ENCODE results near the gene TACC3. TPM values are rescaled to one million over a fixed set of nuclear protein-coding genes. Genes with fewer than 3 reads are reported as not detected.

TACC3 gene
- total and polyA plus RNA-seq, 7 donors, result 4.3 to 55.9 (median 7.5) TPM

DNA sequence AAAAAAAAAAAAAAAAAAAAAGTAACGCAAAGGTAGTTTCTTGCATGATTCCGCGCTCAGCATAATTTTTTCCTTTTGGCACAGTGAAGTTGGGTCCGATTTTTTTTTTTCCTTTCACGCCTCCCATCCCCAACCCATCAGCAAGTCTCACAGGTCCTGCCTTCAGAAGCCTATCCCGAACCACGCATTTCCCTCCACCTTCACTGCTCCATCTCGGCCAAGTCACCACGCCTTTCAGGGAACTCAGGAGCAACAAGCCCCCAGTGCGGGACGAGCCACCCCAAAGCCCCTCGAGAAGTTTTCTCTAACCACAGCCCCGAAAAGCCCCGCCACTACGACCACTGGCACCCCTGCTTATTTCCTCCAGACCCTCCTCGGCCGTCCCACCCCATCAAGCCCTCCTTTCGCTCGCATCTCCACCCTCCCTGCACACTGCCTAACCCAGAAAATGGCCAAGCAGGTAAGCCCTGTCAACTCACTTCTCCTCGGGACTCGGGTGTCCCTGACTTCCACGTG is 10.2 kb upstream of the TACC3 start:
- Histone ChIP-seq H3K36me3 (peaks cover 0 to 6% (median 5%) of the 10 kb centered on the region in 4 donors), H3K9me3 (no peaks in the 10 kb centered on the region), H3K4me3 (peak overlapping the region; percentile 76 to 98 (median 83)), H3K4me1 (peaks cover 0 to 52% (median 37%) of the 10 kb centered on the region in 4 donors), H3K27ac (peak overlapping the region; percentile 97 to 100 (median 99)), H3K27me3 (no peaks in the 10 kb centered on the region)
- WGBS, 2 donors, result 6 to 14% methylated on average over 22 of the region's 22 CpGs
- intact Hi-C loops (cut with DNase I), result loop anchor here (5.0 kb wide), 2 partner anchors 146 to 364 kb away; partner anchors contain the start of genes LETM1 and UVSSA
- no peak for TF ChIP-seq POLR2A (IDR thresholded peaks at IDR 0.05)
- no peak for TF ChIP-seq POLR2AphosphoS5 (IDR thresholded peaks at IDR 0.05)
- TF ChIP-seq, protein P1, sequence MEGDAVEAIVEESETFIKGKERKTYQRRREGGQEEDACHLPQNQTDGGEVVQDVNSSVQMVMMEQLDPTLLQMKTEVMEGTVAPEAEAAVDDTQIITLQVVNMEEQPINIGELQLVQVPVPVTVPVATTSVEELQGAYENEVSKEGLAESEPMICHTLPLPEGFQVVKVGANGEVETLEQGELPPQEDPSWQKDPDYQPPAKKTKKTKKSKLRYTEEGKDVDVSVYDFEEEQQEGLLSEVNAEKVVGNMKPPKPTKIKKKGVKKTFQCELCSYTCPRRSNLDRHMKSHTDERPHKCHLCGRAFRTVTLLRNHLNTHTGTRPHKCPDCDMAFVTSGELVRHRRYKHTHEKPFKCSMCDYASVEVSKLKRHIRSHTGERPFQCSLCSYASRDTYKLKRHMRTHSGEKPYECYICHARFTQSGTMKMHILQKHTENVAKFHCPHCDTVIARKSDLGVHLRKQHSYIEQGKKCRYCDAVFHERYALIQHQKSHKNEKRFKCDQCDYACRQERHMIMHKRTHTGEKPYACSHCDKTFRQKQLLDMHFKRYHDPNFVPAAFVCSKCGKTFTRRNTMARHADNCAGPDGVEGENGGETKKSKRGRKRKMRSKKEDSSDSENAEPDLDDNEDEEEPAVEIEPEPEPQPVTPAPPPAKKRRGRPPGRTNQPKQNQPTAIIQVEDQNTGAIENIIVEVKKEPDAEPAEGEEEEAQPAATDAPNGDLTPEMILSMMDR (IDR thresholded peaks at IDR 0.05), result no peak
- no peak for TF ChIP-seq EP300 (IDR thresholded peaks at IDR 0.05)
- DNase-seq, result no peak

DNA sequence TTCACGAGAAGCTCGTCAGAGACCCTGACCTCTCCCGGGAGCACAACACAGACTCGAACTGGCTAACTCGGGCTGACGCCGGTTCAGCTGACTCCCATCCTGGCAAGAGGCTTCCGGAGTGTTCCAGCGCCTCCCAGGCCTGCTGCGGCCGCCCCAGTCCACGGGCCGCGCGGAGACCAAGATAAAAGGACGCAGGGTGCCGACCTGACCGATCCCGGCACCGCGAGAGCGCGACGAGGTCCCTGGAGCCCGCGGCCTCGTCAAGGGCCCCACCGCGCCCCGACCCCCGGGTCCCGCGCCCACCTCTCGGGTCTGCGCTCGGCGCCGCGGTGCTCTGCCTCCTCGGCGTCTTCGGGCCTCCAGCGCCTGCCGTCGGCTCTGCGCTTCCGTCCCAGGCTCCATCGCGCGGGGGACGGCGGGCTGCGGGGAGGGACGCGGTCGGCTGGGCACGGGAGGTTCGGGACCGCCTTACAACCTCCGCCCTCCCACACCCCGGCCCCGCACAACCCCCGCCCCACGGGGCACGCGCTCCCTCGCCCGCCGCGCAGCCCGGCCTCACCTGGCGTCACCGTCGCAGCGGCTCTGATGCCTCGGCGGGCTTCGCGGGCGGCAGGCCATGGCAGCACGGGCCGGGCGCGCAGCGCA is 9.6 kb upstream of the TACC3 start:
- intact Hi-C loops (cut with DNase I), result loop anchor here (1.0 to 5.0 kb wide), 4 partner anchors 10 to 364 kb away; partner anchors contain the start of genes FAM53A, LETM1, TACC3 and TMEM129
- Histone ChIP-seq H3K4me3 (peak overlapping the region; percentile 76 to 98 (median 83)), H3K27me3 (no peaks in the 10 kb centered on the region), H3K36me3 (peaks cover 0 to 1% (median 0%) of the 10 kb centered on the region in 4 donors), H3K9me3 (no peaks in the 10 kb centered on the region), H3K27ac (peak overlapping the region; percentile 97 to 100 (median 99)), H3K4me1 (peaks cover 0 to 52% (median 37%) of the 10 kb centered on the region in 4 donors)
- peak; percentile 83 for DNase-seq
- 1% methylated on average over 85 of the region's 85 CpGs for WGBS, 2 donors
- no peak for TF ChIP-seq POLR2A (IDR thresholded peaks at IDR 0.05)
- peak in 1 of 4 donors; percentile 19 for TF ChIP-seq POLR2AphosphoS5 (IDR thresholded peaks at IDR 0.05)
- TF ChIP-seq EP300 (IDR thresholded peaks at IDR 0.05), result no peak

- intact Hi-C loops (cut with DNase I), result loop anchor here (1.0 to 5.0 kb wide), 4 partner anchors 9 to 365 kb away; partner anchors contain the start of genes FAM53A, LETM1, TACC3 and TMEM129
- WGBS, 2 donors, result 0% methylated on average over 98 of the region's 98 CpGs
These were observed 8.9 kb upstream of the TACC3 start, which contains the start of gene SLBP for GRCh38 chr4:1712216-1713002. SLBP (minus strand) TSS chr4:1712319; CDS start chr4:1712188, 131 bp downstream.

DNA sequence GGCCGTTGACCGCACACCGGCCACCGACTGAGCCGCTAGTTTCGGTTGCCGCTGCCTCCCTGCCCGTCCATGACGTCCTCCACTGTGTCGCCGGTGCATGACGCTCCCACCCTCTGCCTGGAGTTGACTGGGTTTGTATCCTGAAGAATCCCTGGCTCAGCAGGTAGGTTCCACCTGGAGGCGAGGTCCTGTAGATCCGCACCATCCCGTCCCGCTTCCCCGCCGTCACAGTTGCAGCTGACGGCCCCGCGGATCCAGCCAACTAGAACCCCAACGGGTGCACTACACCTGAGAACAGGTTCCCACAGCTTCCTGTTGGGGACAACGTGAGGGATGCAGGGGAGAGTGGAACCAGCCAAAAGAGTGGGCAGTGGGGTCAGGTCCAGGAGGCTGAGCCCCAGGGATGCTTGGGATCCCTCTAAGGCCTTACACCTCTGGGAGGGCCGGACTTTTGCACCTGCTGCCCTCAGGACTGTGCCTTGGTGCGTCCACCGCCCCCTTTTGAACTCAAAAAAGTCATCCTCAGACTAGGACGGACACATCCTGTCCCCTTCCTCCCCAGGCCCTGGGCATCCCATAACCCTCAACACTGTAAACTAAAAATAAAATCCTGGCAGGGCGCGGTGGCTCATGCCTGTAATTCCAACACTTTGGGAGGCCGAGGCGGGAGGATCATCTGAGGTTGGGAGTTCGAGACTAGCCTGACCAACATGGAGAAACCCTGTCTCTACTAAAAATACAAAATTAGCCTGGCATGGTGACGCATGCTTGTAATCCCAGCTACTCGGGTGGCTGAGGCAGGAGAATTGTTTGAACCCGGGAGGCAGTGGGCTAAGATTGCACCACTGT is 8.1 kb upstream of the TACC3 start:
- intact Hi-C loops (cut with DNase I), result loop anchor here (2.0 to 5.0 kb wide), 3 partner anchors 28 to 366 kb away; partner anchors contain the start of genes FAM53A, LETM1 and UVSSA
- DNase-seq, result no peak
- H3K4me1 ChIP-seq, result peaks cover 0 to 59% (median 39%) of the 10 kb centered on the region in 4 donors

More at GRCh38 chr4:1712216-1713002, 8.9 kb upstream of the TACC3 start, which contains the start of gene SLBP:
- Histone ChIP-seq H3K36me3 (peaks cover 0 to 8% (median 6%) of the 10 kb centered on the region in 4 donors), H3K27me3 (no peaks in the 10 kb centered on the region), H3K9me3 (no peaks in the 10 kb centered on the region), H3K4me3 (peak within 1 kb of the TSS; percentile 76 to 98 (median 83)), H3K4me1 (peaks cover 0 to 52% (median 37%) of the 10 kb centered on the region in 4 donors), H3K27ac (peak within 1 kb of the TSS; percentile 97 to 100 (median 99))
- peak; percentile 98 for DNase-seq
- TF ChIP-seq POLR2A (IDR thresholded peaks at IDR 0.05), result no peak
- peak in 1 of 4 donors; percentile 42 for TF ChIP-seq EP300 (IDR thresholded peaks at IDR 0.05)
- TF ChIP-seq, protein P1 (IDR thresholded peaks at IDR 0.05), result no peak
- peak; percentile 76 to 88 (median 80) for TF ChIP-seq POLR2AphosphoS5 (IDR thresholded peaks at IDR 0.05)

More for the DNA sequence above, 8.1 kb upstream of the TACC3 start:
- H3K36me3 ChIP-seq, result peaks cover 5 to 17% (median 9%) of the 10 kb centered on the region in 4 donors
- H3K9me3 ChIP-seq, result no peaks in the 10 kb centered on the region
- peak overlapping the region; percentile 64 to 98 (median 83) for H3K4me3 ChIP-seq
- no peaks in the 10 kb centered on the region for H3K27me3 ChIP-seq
- WGBS, 2 donors, result 6 to 19% methylated on average over 35 of the region's 35 CpGs
- peak overlapping the region; percentile 97 to 100 (median 99) for H3K27ac ChIP-seq
- TF ChIP-seq POLR2A (IDR thresholded peaks at IDR 0.05) (peak in 1 of 2 donors; percentile 4), EP300 (IDR thresholded peaks at IDR 0.05) (no peak), POLR2AphosphoS5 (IDR thresholded peaks at IDR 0.05) (no peak)
- TF ChIP-seq, protein P1 (IDR thresholded peaks at IDR 0.05), result no peak
